Measurements from ENCODE around the gene CNTNAP5.

- TF ChIP-seq CTCF (conservative IDR thresholded peaks at IDR 0.05; ENCODE audit: low read depth, low read length) (no peak), EZH2 (IDR thresholded peaks at IDR 0.05; ENCODE audit: borderline replicate concordance, low read depth, low read length, poor library complexity, severe bottlenecking) (no peak)
These were observed 63.5 kb downstream of the CNTNAP5 start for GRCh38 chr2:124088616-124089015.
